Mucosa of gallbladder (tissue), 1 donor: Measurements from ENCODE around the gene TMEM14A. TPM values are rescaled to one million over a fixed set of nuclear protein-coding genes. Genes with fewer than 3 reads are reported as not detected.
"Not testable (repeated sequence)": the region's sequence is repeated elsewhere in the genome, so short reads cannot be mapped to it uniquely, and the experiment has no call there.

Experiments used
- DNase-seq: peaks from one replicate; pipeline ENCODE4 v3.0.0-alpha.2; 2020; ENCODE audit warnings: low spot score
- total RNA-seq: library from RNA; stranded (reverse); gene quantifications from one replicate; pipeline ENCODE4 v1.2.1, GENCODE V29; 2021
- donor health status: DM: no; HTN: no; CAD: no.

The TMEM14A gene
- total RNA-seq, 1 donor from 2014 or later: 35.2 TPM

- DNase-seq: no peak
Measured at GRCh38 chr6:52696418-52696817, 25.5 kb downstream of the TMEM14A start.

DNA sequence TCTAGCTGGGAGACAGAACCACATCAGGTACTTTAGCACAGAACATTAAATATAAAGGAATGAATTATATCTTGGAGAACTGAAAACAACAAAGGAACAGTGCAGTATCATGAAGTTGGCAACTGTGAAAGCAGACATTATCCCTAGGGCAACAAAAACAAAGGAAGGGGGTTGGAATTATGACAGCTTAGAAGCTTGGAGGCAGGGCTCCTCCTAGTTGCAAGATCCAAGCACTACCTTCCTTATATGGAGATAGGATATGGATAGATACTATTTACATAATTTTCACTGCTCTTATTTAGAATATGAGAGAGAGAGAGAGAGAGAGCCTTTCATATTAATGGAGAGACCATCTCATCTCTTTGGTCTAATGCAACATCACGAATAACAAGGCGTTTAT, 27.0 kb downstream of the TMEM14A start:
- no peak for DNase-seq

DNA sequence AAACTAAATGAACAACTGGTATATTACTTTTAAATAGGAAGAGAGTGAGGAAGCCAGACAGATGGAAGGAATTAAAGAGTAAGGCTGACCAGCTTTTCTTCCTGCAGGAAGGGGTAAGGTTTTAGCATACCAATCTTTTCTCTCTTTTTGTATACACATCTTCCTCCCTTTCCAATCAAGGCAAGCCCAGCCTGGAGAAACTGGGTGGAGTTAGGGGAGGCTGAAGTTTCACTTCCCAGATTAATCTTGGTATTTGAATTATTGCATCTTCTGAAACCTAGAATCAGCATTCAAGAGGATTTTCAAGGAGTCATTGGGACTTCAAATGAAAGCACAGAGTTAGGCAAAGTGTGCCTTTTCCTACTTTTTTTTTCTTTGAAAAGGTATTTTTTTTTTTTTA, 33.1 kb downstream of the TMEM14A start:
- DNase-seq: no peak

- not testable (repeated sequence) for DNase-seq
Measured at GRCh38 chr6:52704781-52705502, 34.0 kb downstream of the TMEM14A start.

DNA sequence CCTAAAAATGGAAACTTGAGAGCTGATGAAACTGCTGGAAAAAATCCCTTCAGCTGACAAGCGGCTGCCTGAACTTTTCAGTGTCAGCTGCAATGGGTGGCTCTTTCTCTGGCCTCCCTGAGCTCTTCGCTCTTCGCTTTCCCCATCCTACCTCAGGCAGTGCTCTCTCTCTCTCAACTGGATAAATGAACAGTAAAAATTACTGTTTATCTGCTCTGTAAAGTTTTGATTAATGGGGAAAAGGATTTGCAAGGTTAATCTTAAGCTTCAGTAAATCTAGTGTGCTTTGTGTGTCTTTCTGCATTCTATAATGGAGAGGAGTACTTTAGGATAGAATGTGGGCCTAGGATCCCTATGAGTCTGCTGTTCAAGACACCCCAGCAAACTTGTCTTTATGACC, 35.1 kb downstream of the TMEM14A start:
- DNase-seq: no peak

DNA sequence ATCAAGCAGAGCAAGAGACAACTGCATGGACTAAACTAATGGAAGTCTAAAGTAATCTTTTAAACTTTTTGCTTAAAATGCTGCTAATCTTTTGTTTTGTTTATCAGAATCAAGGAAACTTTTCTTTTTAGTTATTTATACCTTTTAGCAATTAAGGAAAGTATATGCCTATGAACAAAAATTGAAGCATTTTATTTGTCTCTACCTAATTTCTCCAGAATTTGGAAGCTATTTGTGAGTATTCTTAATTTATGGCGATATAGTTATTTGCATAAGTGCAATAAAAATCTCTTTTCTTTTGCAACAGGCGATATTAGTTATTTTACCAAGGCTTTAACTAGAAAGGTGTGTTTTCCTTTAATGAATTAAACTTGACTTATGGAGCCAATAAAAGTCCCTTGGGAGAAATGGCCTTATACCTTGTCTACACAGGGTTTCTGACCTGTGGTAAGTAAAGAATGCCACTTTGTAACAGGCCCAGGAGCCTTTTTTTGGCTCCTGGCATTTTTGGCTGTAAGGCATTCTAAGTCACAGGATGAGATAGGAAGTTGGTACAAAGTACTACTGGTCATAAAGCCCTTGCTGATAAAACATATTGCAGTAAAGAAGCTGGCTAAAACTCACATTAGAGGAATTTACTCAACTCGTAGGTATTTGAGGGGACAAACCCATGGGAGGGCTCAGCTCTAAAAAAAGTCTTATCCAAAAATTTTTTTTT, 37.2 kb downstream of the TMEM14A start:
- DNase-seq: no peak

DNA sequence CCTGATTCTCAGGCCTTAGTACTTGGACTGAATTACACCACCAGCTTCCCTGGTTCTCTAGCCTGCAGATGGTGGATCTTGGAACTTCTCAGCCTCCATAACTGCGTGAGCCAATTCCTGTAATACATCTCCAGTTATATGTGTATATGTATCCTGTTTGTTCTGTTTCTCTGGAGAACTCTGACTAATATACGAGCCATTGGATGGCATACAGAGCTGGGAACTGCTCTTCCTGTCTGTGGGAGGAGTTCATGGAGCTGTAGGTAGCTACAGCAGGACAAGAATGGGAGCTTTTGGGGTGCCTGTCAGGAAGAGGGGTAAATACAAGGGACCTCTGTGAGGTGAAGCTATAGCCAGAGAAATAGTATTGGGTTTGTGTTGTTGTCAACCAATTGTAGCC, 41.2 kb downstream of the TMEM14A start:
- no peak for DNase-seq

- DNase-seq: not testable (repeated sequence)
Measured at GRCh38 chr6:52714761-52715160, 43.8 kb downstream of the TMEM14A start.

DNA sequence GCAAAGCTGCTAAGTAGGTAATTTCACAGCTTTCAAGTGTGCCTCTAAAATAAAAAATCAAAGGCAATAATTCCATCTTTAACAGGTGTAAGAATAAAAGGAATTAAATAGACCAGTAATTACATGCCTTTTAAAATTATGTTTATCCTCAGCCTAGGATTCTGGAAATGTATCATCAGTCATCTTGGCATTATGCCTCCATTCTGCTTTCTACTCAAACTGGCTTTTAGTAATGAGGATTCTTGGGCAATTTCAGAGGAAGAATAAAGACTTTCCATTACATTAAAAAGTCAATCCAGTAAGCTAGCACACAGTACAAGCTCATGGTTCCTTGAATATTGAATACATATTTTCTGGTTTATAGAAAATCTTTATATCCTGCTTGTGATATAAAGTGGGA, 47.6 kb downstream of the TMEM14A start:
- no peak for DNase-seq

DNA sequence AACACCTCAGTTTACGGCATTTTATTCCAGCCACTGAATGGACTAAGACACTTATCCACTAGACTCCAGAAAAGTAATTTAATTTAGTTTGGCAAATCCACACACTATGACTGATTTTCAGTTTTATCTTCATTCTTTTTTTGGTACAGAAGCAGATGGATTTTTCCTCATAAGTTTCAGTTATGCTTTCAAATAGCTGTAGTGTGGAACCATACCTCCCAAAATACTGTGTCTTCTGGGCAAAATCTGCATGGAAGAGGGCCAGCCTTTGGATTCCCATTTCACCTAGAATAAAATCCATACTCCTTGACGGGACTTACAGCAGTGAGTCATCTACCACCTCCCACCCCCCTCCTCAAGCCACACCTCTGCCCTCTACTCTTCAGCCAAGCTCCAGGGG, 49.4 kb downstream of the TMEM14A start:
- DNase-seq: no peak

GRCh38 chr6:52724042-52724405, 53.1 kb downstream of the TMEM14A start:
- peak; percentile 25 for DNase-seq

GRCh38 chr6:52724406-52725121, 53.7 kb downstream of the TMEM14A start:
- DNase-seq: peak; percentile 75

GRCh38 chr6:52725143-52725534, 54.2 kb downstream of the TMEM14A start:
- DNase-seq: peak; percentile 37

- DNase-seq: peak; percentile 61
Measured at GRCh38 chr6:52725535-52726192, 54.8 kb downstream of the TMEM14A start.

- DNase-seq: no peak
Measured at GRCh38 chr6:52726193-52726542, 55.3 kb downstream of the TMEM14A start.

- DNase-seq: no peak
Measured at GRCh38 chr6:52726741-52727535, 56.0 kb downstream of the TMEM14A start.

DNA sequence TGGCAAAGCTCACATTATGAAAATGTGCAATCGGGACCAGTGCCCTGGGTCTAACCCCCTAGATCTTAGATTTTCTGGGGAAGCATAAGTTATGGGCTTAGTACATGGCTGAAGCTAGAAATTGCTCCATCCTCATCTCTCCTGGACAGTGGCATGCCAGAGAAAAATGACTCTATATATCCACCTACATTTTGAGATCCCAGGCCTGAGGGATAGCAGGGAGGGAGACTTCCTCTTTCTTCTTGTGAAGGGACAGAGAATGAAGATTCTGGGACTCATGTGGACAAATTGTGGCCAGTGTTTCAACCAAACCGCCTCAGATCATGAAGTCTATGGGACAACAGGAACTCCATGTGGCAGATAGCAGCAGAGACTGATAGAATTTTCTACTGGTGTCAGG, 57.0 kb downstream of the TMEM14A start:
- DNase-seq: no peak

DNA sequence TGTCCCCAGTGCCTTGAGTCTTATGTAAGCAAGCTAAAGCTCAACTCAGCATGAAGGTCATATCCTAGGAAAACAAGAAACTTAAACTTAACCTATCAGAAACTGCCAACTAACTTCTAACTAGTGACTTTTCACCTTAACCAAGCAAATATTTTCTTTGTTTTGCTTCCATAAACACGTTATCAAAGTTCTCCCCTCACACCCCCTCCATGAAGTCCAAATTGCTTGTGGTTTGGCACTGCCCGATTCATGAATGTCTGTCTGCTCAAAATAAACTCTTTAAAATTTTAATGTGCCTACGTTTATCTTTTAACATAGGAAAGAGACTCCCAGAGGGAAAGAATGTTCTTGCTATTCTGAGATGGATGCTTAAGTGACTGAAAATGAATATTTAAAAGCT, 57.5 kb downstream of the TMEM14A start:
- DNase-seq: no peak

- DNase-seq: no peak
Measured at GRCh38 chr6:52729576-52729975, 58.7 kb downstream of the TMEM14A start.

- no peak for DNase-seq
Measured at GRCh38 chr6:52731719-52732118, 60.8 kb downstream of the TMEM14A start.

DNA sequence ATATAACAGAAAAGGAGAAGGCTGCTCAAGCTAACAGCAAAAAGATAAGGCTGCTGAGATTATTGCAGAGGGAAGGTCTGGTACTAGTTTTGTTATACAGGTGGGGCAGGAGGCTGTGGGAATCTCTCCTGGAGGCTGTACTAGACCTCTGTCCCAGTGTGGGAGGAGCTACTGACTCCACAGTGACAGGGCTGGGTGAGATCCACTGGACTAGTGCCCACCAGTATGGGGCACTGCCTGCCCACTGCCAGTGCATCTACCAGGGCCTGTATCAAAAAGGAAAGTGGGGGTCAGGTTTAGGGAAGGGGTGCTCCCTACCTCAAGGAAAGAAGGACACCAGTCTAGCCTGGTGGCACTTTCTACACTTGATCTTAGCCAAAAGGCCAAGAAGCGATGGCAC, 62.3 kb downstream of the TMEM14A start:
- DNase-seq: no peak

DNA sequence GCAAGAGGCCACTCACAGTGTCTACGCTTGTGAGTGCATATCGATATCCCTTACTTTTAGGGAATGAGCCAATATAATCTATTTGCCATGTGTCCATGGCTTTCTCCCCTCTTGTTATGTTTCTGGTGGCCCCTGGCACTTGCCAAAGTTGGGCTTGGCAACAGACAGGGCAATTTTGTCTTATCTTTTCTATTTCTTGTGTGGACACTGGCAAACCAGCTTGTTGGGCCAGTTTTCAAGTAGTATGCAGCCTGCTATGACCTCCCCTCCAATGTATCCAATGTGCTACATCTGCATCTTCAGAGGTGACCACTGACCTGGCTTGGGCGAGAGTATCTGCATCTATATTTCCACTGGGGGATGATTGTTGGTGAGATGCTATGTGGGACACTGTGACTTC, 63.2 kb downstream of the TMEM14A start:
- no peak for DNase-seq
